Ascending aorta (tissue), 2 donors: ENCODE measurements around the gene PLCL2. TPM values are rescaled to one million over a fixed set of nuclear protein-coding genes. Genes with fewer than 3 reads are reported as not detected.
"Not testable (repeated sequence)": the region's sequence is repeated elsewhere in the genome, so short reads cannot be mapped to it uniquely, and the experiment has no call there.

ENCODE experiments used
- DNase-seq, 2 donors: peaks; one replicate each; pipeline ENCODE4 v3.0.0-alpha.2; 2019; ENCODE audit warnings: low spot score in 2 of 2
- H3K27ac ChIP-seq, 2 donors: fragments of 200-600 bp; sonication (generic); one replicate each; pipeline ENCODE4 v1.5.1; 2016 to 2017; ENCODE audit warnings: mild to moderate bottlenecking in 1 of 2
- H3K27me3 ChIP-seq: fragments of 200-600 bp; sonication (generic); one replicate; pipeline ENCODE4 v1.5.1; 2017
- H3K36me3 ChIP-seq, 2 donors: fragments of 200-600 bp; sonication (generic); one replicate each; pipeline ENCODE4 v1.5.1; 2016
- H3K4me1 ChIP-seq, 2 donors: fragments of 200-600 bp; sonication (generic); one replicate each; pipeline ENCODE4 v1.5.1; 2016 to 2017; ENCODE audit warnings: mild to moderate bottlenecking in 1 of 2
- H3K4me3 ChIP-seq, 2 donors: fragments of 200-600 bp; sonication (generic); one replicate each; pipeline ENCODE4 v1.5.1; 2016 to 2017; ENCODE audit warnings: mild to moderate bottlenecking in 1 of 2
- H3K9me3 ChIP-seq, 2 donors: fragments of 200-600 bp; sonication (generic); one replicate each; pipeline ENCODE4 v1.5.1; 2016
- CTCF ChIP-seq, 3 experiments: fragments of 200-600 bp in 2 of 3; fragments of 450-650 bp in 1 of 3; sonication (generic) in 2 of 3; IDR thresholded peaks; one replicate each; pipeline ENCODE4 v1.5.1; 2016 to 2019; ENCODE audit warnings: antibody characterized with exemption in 3 of 3, mild to moderate bottlenecking in 1 of 3, moderate library complexity in 1 of 3
- intact Hi-C: fragments of 100-400 bp; cut with DNase I; formaldehyde crosslinking; loops from one replicate; pipeline ENCODE4 v1.15.1; 2023
- total RNA-seq: library from RNA; depleted of rRNA; stranded (reverse); fragments of >200 nt; gene quantifications from one replicate; pipeline ENCODE4 v1.1.0, GENCODE V29; 2016

PLCL2 gene
- total RNA-seq, 1 donor from 2014 or later: 2.9 TPM

DNA sequence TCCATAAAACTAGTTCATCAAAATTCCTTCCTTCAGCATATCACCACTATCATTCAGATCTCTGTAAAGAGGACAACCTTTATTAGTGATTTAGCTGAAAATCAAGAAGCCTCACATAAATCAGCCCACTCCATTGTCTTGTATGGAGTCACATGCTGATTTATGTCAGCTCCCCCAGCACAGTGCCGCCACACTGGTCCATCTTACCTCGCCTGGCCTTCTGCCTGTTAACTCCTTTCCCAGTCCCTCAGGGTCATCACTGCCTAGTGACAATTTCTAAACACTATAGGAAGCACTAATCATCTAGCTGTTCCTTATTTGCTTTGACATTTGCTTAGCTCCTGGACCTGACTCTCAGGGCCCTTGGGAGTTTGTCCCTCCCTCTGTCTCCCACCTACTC is 75.4 kb downstream of the PLCL2 start:
- Histone ChIP-seq H3K27ac (no peak overlapping the region), H3K4me3 (no peak overlapping the region), H3K9me3 (no peaks in the 10 kb centered on the region), H3K36me3 (no peaks in the 10 kb centered on the region), H3K27me3 (no peaks in the 10 kb centered on the region), H3K4me1 (no peaks in the 10 kb centered on the region)
- DNase-seq: no peak
- TF ChIP-seq CTCF (IDR thresholded peaks at IDR 0.05): no peak
- intact Hi-C loops: no loop called here

GRCh38 chr3:16961621-16962205 is 77.0 kb downstream of the PLCL2 start:
- no peak for DNase-seq
- TF ChIP-seq CTCF (IDR thresholded peaks at IDR 0.05): no peak
- Histone ChIP-seq H3K9me3 (no peaks in the 10 kb centered on the region), H3K4me1 (no peaks in the 10 kb centered on the region), H3K27ac (no peak overlapping the region), H3K4me3 (no peak overlapping the region), H3K27me3 (no peaks in the 10 kb centered on the region), H3K36me3 (no peaks in the 10 kb centered on the region)
- intact Hi-C loops: no loop called here

DNA sequence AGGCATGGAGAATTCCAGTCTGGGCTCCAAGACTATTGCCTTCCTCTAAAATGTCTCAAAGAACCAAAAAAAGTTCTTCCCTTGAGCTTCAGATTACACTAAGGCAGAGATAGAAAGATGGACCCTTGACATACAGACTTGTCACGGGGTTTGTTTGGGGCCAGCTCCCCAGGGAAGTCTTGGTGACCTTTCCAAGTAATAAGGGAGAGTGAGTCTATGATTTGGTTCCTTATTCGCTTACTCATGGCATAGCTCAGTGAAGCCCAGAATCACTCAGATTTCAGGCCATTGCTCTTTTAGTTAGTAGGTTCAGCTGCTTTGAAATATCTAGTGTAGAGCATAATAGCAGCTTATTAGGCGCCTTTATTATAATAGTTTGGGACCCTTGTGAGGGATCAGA is 90.3 kb downstream of the PLCL2 start:
- intact Hi-C loops: no loop called here
- DNase-seq: no peak
- no peak overlapping the region for H3K27ac ChIP-seq
- peaks cover 0 to 8% of the 10 kb centered on the region in 2 donors for H3K9me3 ChIP-seq
- TF ChIP-seq CTCF (IDR thresholded peaks at IDR 0.05): no peak
- no peaks in the 10 kb centered on the region for H3K36me3 ChIP-seq
- no peaks in the 10 kb centered on the region for H3K27me3 ChIP-seq
- H3K4me3 ChIP-seq: no peak overlapping the region
- H3K4me1 ChIP-seq: no peaks in the 10 kb centered on the region

DNA sequence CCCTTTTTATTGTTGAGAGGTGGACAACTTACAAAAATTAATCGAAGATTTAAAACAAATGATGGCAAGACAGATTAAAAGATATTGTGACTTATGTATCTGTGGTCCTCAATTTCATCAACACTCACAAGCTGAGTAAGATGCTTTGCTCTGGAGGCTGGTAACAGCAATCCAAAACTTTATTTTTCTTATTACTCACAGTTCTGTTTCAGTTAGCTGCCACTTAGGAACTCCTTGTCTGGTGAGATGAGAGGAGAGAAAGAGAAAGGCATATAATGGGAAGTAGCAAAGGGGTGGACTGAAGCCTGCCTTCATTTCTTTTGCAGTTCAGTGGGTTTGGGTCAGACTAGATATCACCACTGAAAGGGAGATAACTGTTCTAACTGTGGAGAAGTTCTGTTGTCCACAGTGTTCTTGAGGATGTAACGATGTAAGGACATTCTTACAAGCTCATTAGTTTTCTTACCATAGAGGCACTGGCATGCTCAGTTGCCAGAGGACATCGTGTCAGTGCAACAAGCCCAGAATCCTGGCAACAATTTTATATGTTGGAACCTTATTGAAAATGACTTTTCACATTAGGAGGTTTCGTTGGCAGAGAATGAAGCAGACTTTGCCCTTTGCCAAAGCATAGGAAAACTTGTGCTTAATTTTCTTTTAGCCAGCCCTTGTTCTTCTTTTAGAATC is 93.6 kb downstream of the PLCL2 start:
- DNase-seq: no peak
- Histone ChIP-seq H3K36me3 (no peaks in the 10 kb centered on the region), H3K27ac (peak overlapping the region; percentile 72 to 74), H3K4me1 (no peaks in the 10 kb centered on the region), H3K27me3 (no peaks in the 10 kb centered on the region), H3K9me3 (no peaks in the 10 kb centered on the region), H3K4me3 (peak overlapping the region in 1 of 2 donors; percentile 55)
- intact Hi-C loops: no loop called here
- no peak for TF ChIP-seq CTCF (IDR thresholded peaks at IDR 0.05)

DNA sequence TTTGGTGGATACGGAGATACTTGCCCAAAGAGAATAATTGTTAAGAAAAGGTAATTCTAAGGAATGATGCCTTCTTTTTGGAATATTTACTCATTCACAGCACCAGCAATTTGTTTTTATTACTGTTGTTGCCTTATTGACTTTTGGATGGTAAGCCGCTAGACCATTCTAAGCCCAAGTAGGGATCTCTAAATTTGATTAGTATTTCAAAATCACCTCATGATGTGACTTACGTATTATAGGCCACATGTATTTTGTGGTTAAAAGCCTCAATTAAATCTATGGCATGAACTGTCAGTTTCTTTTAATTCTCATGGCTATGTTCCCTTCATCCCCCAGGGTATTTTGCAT is 94.1 kb downstream of the PLCL2 start:
- Histone ChIP-seq H3K27ac (peak overlapping the region; percentile 72 to 74), H3K4me3 (peak overlapping the region in 1 of 2 donors; percentile 55), H3K9me3 (no peaks in the 10 kb centered on the region), H3K4me1 (no peaks in the 10 kb centered on the region), H3K36me3 (no peaks in the 10 kb centered on the region), H3K27me3 (no peaks in the 10 kb centered on the region)
- intact Hi-C loops: no loop called here
- no peak for TF ChIP-seq CTCF (IDR thresholded peaks at IDR 0.05)
- no peak for DNase-seq

GRCh38 chr3:16979769-16980515 is 95.2 kb downstream of the PLCL2 start:
- H3K4me3 ChIP-seq, H3K27ac ChIP-seq, H3K4me1 ChIP-seq, H3K27me3 ChIP-seq, DNase-seq, H3K36me3 ChIP-seq, intact Hi-C loops, H3K9me3 ChIP-seq: not testable (repeated sequence)

DNA sequence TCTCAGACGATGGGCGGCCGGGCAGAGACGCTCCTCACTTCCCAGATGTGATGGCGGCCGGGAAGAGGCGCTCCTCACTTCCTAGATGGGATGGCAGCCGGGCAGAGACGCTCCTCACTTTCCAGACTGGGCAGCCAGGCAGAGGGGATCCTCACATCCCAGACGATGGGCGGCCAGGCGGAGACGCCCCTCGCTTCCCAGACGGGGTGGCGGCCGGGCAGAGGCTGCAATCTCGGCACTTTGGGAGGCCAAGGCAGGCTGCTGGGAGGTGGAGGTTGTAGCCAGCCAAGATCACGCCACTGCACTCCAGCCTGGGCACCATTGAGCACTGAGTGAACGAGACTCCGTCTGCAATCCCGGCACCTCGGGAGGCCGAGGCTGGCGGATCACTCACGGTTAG is 95.8 kb downstream of the PLCL2 start:
- H3K27ac ChIP-seq, H3K4me1 ChIP-seq, H3K9me3 ChIP-seq, intact Hi-C loops, DNase-seq, H3K27me3 ChIP-seq, H3K36me3 ChIP-seq, H3K4me3 ChIP-seq: not testable (repeated sequence)
